HG03378 (cell line): Measurements from ENCODE around the gene HPS3.
A peak's percentile ranks its signal among the peaks of the same experiment; 100 is the strongest.

Experiments
- ATAC-seq: cut with Tn5 transposase; IDR thresholded peaks from one replicate; pipeline ENCODE4 v1.9.1; 2021; ENCODE audit warnings: mild to moderate bottlenecking, moderate library complexity; ENCODE audit not compliant: unreplicated experiment

Gene HPS3

DNA sequence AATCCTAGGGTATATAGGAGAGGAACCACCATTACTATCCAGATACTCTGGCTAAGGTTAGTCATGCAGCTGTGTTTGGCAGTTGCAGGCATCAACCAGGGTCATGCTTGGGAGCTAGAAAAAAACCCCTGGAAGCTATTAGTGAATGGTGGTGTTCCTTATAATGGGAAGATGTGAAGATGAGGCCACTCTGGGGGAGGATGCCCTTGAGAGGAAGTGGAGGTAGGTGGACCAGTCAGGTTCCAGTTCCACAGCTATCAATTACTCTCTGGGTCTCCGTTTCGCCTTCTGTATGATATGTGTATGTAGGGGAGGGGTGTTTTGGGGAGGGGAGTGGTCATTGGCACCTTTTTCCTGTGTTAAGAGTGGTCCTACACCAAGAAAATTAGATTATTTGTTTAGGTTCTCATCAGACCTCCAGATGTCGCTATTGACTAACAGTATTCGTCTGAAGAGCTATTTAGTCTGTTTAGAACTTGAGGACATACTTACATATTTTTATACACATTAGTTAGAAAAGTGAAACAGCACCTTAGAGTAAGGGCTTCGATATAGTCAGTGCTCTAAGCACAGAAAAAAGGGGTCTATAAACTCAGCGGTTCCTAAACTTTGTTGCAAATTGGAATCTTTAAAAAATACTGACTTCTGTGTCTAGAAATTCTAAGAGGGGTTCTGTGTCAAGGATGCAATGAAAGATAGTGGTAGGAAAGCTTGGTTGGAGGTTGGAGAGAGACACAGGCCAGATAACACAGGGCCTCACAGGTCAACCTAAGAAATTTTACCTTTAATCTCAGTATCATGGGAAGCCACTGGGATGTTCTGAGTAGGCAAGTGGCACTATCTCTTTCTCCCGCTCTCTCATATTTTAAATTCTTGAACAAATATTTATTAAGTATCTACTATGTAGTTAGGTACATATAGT is 9.1 kb upstream of the HPS3 start:
- peak; percentile 71 for ATAC-seq

GRCh38 chr3:149122721-149123578 is 6.5 kb upstream of the HPS3 start:
- ATAC-seq: no peak

- no peak for ATAC-seq
Observed at GRCh38 chr3:149128821-149129220, 617 bp upstream of the HPS3 start.

DNA sequence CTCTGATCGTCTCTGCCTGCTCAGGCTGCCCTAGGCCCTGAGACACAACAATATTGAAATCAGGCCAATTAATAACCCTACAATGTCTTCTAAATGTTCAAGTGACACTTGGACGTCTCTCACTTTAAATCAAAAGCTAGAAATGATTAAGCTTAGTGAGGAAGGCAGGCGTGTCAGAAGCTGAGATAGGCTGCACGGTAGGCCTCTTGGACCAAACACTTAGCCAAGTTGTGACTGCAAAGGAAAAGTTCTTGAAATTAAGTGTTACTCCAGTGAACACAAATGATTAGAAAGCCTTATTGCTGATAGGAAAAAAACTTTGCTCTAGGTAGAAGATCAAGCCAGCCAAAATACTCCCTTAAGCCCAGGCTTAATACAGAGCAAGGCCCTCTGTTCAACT is 2.2 kb downstream of the HPS3 start:
- no peak for ATAC-seq

DNA sequence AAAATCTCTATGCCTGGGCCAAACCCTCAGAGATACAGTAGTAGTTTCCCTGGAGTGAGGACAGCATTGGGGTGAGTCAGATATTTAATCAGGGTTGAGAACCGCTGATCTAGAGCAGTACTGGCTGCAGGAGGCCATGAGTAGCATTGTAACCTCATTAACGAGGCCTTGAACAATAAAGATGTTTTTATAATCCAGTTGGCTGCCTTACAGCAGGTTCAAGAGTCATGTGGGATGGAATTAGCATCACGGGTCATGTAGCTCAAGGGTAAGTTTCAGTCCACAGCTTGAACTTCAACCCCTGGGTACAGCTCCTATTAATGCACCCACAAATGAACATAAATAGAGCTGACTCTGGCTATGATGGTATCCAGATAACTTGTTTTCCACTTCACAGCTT is 5.1 kb downstream of the HPS3 start:
- no peak for ATAC-seq

- no peak for ATAC-seq
Observed at GRCh38 chr3:149142682-149143081, 13.2 kb downstream of the HPS3 start.

DNA sequence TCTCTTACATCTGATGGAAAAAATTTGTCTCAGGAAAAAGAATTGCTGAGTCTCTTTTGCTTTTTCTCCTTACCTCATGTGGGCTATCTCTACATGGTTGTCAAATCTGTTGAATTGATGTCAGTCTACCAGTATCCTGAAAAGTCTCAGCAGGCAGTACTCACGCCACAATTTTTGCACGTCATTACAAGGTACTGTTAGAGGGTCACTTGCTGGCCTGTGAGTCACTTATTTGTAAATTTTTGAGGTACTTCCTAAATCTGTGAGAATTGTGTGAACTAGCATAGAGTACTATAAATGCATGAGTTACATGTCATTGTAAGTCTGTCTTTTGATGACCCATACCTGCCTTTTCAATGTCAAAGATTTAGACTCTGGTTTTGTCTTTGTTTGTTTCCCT is 15.9 kb downstream of the HPS3 start:
- peak; percentile 36 for ATAC-seq

DNA sequence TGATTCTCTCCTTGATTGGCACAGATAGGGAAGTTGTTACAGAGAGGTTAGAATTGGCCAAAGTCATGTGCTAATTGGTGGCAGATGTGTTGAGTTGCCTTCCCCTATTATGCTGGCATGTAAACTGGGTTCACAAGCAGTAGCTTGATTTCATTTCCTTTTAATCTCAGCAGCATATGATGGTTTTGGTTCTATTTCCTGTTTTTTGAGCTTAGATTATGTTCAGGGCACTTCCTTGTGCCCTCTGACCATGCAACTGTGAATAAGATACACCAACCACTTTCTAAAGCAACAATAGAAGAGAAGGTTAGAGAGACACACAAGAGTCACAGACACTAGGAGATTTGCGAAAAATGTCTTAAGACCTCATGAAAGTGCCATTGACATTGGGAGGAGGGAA is 16.5 kb downstream of the HPS3 start:
- peak; percentile 84 for ATAC-seq

GRCh38 chr3:149150436-149150835 is 21.0 kb downstream of the HPS3 start:
- no peak for ATAC-seq

DNA sequence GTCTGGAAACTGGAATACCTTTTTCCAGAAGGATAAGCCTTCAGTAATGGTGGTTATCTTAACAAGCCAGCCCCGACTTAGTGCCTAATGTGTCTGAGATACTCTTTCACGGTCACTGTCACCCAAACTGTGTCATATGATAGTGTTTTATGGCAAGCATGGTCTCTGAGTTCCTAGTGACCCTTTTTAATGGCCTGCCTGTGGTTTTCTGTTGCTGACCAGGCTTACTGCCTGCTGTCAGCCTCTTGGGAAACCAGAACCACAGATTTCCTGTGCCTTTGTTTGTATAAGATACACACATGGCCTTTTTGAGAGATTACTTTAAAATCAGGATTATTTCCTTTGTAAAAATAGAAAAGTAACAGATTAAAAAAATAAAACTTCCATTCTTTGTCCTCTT is 22.4 kb downstream of the HPS3 start:
- no peak for ATAC-seq

DNA sequence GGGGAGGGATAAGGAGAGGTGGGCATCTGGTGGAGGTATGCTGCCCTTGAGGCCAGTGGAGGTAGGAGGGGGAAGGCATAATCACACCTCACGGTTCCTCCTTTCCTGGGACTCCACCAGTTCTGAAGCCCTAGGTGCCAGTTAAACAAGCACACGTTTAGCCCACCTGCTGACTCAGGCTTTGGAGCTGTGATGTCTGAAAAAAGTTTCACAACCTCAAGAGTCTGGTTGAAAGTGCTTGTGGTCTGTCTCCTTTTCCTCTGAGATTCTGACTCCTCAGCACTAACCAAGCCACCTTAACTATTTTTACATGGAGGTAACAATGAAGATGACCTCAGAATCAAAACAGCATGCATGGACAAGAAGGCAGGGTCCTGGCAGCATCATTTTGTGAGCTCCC is 23.0 kb downstream of the HPS3 start:
- ATAC-seq: peak; percentile 97

DNA sequence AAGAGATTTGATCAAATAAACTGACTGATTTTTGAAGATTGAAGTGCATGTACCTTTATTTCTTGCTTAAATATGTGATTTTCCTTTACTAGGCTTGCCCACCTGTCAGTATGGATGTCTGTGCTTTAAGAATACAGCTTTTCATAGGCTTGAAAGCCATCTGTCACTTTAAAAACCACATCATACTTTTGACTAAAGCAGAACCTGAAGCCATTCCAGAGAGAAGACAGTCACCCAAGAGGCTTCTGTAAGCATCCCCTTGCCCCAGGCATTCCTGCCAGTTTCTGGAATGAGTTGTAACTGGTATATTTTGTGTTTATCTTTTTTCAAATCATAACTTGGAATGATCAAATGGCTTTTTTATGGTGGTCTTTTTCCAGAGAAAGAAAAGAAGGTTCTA is 24.0 kb downstream of the HPS3 start:
- ATAC-seq: no peak

- ATAC-seq: no peak
Observed at GRCh38 chr3:149160754-149161300, 31.4 kb downstream of the HPS3 start.

- no peak for ATAC-seq
Observed at GRCh38 chr3:149162007-149162406, 32.6 kb downstream of the HPS3 start.

GRCh38 chr3:149163066-149163465 is 33.6 kb downstream of the HPS3 start:
- ATAC-seq: no peak

DNA sequence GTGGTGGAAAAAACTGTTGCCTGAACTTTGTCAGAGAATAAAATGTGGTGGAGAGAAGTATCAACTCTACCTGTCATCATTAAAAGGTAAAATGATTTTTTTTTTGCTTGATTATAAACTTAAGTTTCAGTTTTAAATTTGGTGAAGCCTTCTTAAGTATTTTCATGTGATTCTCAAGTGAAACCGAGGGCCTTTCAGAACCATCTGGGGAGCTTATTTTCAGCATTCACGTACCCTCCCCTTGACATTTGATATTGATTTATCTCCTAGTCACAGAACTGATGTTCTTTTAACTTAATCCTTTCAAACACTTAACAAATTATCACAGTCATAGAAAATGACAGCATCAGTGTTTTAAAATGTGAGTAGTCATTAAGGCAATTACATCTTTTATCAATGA is 38.5 kb downstream of the HPS3 start:
- no peak for ATAC-seq

- no peak for ATAC-seq
Observed at GRCh38 chr3:149170672-149171071, 41.2 kb downstream of the HPS3 start.

- ATAC-seq: peak; percentile 96
Observed at GRCh38 chr3:149174901-149175300, 45.5 kb downstream of the HPS3 start.

- ATAC-seq: no peak
Observed at GRCh38 chr3:149177122-149177521, 47.7 kb downstream of the HPS3 start.

GRCh38 chr3:149179220-149179619 is 49.8 kb downstream of the HPS3 start:
- ATAC-seq: no peak

- ATAC-seq: no peak
Observed at GRCh38 chr3:149180057-149180573, 50.7 kb downstream of the HPS3 start.
